Gastrocnemius medialis (tissue), 4 donors: ENCODE measurements around the gene CDKAL1.

Experiments used
- CTCF ChIP-seq, 5 experiments: fragments of 450-650 bp in 3 of 5; fragments of 200-600 bp in 2 of 5; sonication (generic) in 2 of 5; IDR thresholded peaks in 4 of 5; conservative IDR thresholded peaks in 1 of 5; 1 replicate in 4 of 5; 2 replicates in 1 of 5; pipeline ENCODE4 v1.5.1; 2016 to 2019; ENCODE audit warnings: antibody characterized with exemption in 5 of 5, mild to moderate bottlenecking in 3 of 5, moderate library complexity in 3 of 5
- POLR2A ChIP-seq, 2 donors: fragments of 450-650 bp; IDR thresholded peaks; one replicate each; pipeline ENCODE4 v1.6.1; 2017; ENCODE audit warnings: antibody characterized with exemption in 2 of 2, mild to moderate bottlenecking in 2 of 2, moderate library complexity in 2 of 2

- TF ChIP-seq CTCF (IDR thresholded peaks at IDR 0.05 in 4 of 5, conservative IDR thresholded peaks at IDR 0.05 in 1 of 5), result no peak
- no peak for TF ChIP-seq POLR2A (IDR thresholded peaks at IDR 0.05)
These were observed 285.6 kb downstream of the CDKAL1 start for GRCh38 chr6:20819774-20820400.
